ENCODE measurements around the gene APOBEC3F. TPM values are rescaled to one million over a fixed set of nuclear protein-coding genes. Genes with fewer than 3 reads are reported as not detected.
"Not testable (repeated sequence)": the region's sequence is repeated elsewhere in the genome, so short reads cannot be mapped to it uniquely, and the experiment has no call there.

Gene APOBEC3F
- 4.0 TPM for polyA plus RNA-seq (2013, experiment 1 of 2)
- 3.4 TPM for polyA plus RNA-seq (2013, experiment 2 of 2)

DNA sequence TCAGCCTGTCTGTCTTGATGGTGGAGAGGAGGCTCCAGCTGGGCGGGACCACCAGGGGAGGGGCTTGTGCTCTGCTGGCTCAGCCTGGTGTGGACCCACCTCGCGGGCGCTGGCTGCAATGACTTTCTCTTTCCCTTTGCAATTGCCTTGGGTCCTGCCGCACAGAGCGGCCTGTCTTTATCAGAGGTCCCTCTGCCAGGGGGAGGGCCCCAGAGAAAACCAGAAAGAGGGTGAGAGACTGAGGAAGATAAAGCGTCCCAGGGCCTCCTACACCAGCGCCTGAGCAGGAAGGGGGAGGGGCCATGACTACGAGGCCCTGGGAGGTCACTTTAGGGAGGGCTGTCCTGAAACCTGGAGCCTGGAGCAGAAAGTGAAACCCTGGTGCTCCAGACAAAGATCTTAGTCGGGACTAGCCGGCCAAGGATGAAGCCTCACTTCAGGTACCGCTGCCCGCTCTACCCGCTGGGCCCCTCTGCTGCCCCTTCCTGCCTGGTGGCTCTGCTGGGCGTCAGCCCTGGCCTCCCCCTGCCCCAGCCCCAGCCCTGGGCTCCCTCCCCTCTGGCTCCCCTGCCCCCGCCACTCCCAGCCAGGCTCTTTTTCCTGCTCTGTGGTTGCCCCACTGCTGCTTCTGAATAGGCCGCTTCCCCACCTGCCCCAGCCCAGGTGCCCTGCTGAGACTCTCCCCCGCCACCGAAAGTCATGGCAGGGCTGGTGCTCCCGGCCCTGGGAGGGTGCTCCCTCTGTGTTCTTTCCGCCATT lies at the start of gene APOBEC3F:
TSS of gene APOBEC3F (plus strand) at position 327 of the 759 bp plus-strand sequence. CDS start at position 424, 97 bp downstream.
- not testable (repeated sequence) for H3K36me3 ChIP-seq (ENCODE audit: control insufficient read depth, insufficient read depth, low read length); H4K8ac ChIP-seq (ENCODE audit: low read depth, low read length); H3K23ac ChIP-seq (ENCODE audit: low read length); H3K79me1 ChIP-seq (ENCODE audit: low read length); H3K27me3 ChIP-seq (ENCODE audit: insufficient read depth, low read length, poor library complexity); H3K4me1 ChIP-seq (ENCODE audit: control insufficient read depth, low read depth, low read length); H3K79me2 ChIP-seq (ENCODE audit: control insufficient read depth, insufficient read depth, low read length); H2AK5ac ChIP-seq (ENCODE audit: low read length); H4K5ac ChIP-seq (ENCODE audit: low read length)
- Histone ChIP-seq H3K4ac (ENCODE audit: low read depth, low read length) (peak within 1 kb of the TSS; percentile 97), H3K4me3 (ENCODE audit: low read length) (peak within 1 kb of the TSS; percentile 61), H3K4me2 (ENCODE audit: low read length) (peak within 1 kb of the TSS; percentile 58), H3K18ac (ENCODE audit: low read length) (peak within 1 kb of the TSS; percentile 100), H3K9ac (ENCODE audit: low read length) (peak within 1 kb of the TSS; percentile 83), H3K56ac (ENCODE audit: low read length) (peak within 1 kb of the TSS; percentile 94), H2BK5ac (ENCODE audit: low read length) (peak within 1 kb of the TSS; percentile 91), H2BK120ac (ENCODE audit: low read depth, low read length) (peak within 1 kb of the TSS; percentile 49), H3K27ac (ENCODE audit: low read depth, low read length) (peak within 1 kb of the TSS; percentile 76), H2BK15ac (replicated peaks; ENCODE audit: low read depth) (peak within 1 kb of the TSS; percentile 86)
- no CpG with 5 or more reads among the region's 21 CpGs for WGBS (ENCODE audit: extremely low coverage, insufficient coverage, low lambda C conversion rate)
- peak; percentile 92 for DNase-seq

DNA sequence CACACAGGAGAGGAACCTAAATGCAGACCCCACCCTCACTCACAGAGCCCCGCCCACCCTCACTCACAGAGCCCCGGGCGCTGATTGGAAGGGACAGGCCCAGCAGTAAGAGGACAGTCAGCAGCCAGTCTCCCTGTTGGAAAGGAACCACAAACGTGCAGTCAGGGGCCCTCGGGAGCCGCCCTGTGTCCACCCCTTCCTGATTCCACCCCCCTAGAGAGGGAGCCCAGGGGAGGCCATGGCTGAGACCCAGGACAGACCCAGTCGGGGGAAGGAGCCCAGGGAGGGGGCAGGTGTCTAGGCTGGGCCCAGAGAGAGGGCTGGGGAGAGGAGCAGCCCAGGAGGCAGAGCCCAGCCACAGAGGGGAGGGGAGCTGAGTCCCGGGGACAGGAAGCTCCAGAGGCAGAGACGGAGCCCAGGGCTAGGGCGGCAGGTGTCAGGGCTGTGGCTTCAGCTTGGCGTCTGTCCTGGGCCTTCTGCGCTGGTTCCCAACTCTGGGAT lies 47.7 kb upstream of the APOBEC3F start:
- H4K5ac ChIP-seq (ENCODE audit: low read length); H2BK5ac ChIP-seq (ENCODE audit: low read length); H3K27me3 ChIP-seq (ENCODE audit: insufficient read depth, low read length, poor library complexity); H3K79me2 ChIP-seq (ENCODE audit: control insufficient read depth, insufficient read depth, low read length); H3K79me1 ChIP-seq (ENCODE audit: low read length); H3K4me2 ChIP-seq (ENCODE audit: low read length); H3K27ac ChIP-seq (ENCODE audit: low read depth, low read length); H3K4me1 ChIP-seq (ENCODE audit: control insufficient read depth, low read depth, low read length); H3K4ac ChIP-seq (ENCODE audit: low read depth, low read length); H3K4me3 ChIP-seq (ENCODE audit: low read length); H2BK120ac ChIP-seq (ENCODE audit: low read depth, low read length); H2BK15ac ChIP-seq (replicated peaks; ENCODE audit: low read depth); H2AK5ac ChIP-seq (ENCODE audit: low read length); H3K23ac ChIP-seq (ENCODE audit: low read length); H3K9ac ChIP-seq (ENCODE audit: low read length); H3K36me3 ChIP-seq (ENCODE audit: control insufficient read depth, insufficient read depth, low read length); H3K18ac ChIP-seq (ENCODE audit: low read length); H4K8ac ChIP-seq (ENCODE audit: low read depth, low read length): not testable (repeated sequence)
- peak; percentile 74 for DNase-seq
- H3K56ac ChIP-seq (ENCODE audit: low read length) = peak overlapping the region; percentile 57
- no CpG with 5 or more reads among the region's 12 CpGs for WGBS (ENCODE audit: extremely low coverage, insufficient coverage, low lambda C conversion rate)

DNA sequence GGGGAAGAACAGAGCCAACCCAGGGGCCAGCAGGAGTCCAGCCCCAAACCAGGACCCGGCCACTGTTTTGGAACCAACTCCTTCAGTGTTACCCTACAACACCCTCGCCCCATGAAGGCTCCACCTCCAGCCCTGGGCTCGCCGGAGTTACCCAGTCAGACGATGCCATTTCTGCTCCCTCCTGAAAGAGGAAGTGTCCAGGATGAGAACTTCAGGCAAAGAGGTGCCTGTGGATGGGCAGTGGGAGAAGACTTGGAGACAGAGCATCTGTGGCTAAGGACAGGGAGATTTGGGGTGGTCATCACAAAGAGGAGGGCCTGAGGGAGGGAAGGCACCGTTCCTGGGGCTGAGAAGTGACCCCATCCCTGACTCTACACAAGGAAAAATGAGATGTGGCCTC lies 44.6 kb upstream of the APOBEC3F start:
- Histone ChIP-seq H3K4me3 (ENCODE audit: low read length) (no peak overlapping the region), H3K56ac (ENCODE audit: low read length) (no peak overlapping the region)

GRCh38 chr22:38997518-38997917 lies 43.1 kb upstream of the APOBEC3F start:
- Histone ChIP-seq H3K27ac (ENCODE audit: low read depth, low read length) (no peak overlapping the region), H3K23ac (ENCODE audit: low read length) (peak overlapping the region; percentile 66), H2AK5ac (ENCODE audit: low read length) (peak overlapping the region; percentile 74), H3K4ac (ENCODE audit: low read depth, low read length) (no peak overlapping the region), H3K56ac (ENCODE audit: low read length) (peak overlapping the region; percentile 44), H3K18ac (ENCODE audit: low read length) (no peak overlapping the region), H2BK120ac (ENCODE audit: low read depth, low read length) (no peak overlapping the region), H3K4me1 (ENCODE audit: control insufficient read depth, low read depth, low read length) (no peaks in the 10 kb centered on the region), H3K9ac (ENCODE audit: low read length) (no peak overlapping the region), H3K79me2 (ENCODE audit: control insufficient read depth, insufficient read depth, low read length) (no peaks in the 10 kb centered on the region), H3K79me1 (ENCODE audit: low read length) (no peaks in the 10 kb centered on the region), H2BK15ac (replicated peaks; ENCODE audit: low read depth) (no peak overlapping the region), H4K8ac (ENCODE audit: low read depth, low read length) (no peak overlapping the region), H2BK5ac (ENCODE audit: low read length) (peak overlapping the region; percentile 79), H3K4me3 (ENCODE audit: low read length) (no peak overlapping the region), H3K27me3 (ENCODE audit: insufficient read depth, low read length, poor library complexity) (no peaks in the 10 kb centered on the region), H3K4me2 (ENCODE audit: low read length) (no peak overlapping the region), H4K5ac (ENCODE audit: low read length) (no peak overlapping the region), H3K36me3 (ENCODE audit: control insufficient read depth, insufficient read depth, low read length) (no peaks in the 10 kb centered on the region)
- no CpG with 5 or more reads among the region's 3 CpGs for WGBS (ENCODE audit: extremely low coverage, insufficient coverage, low lambda C conversion rate)
- DNase-seq = no peak

More for the DNA sequence above, 44.6 kb upstream of the APOBEC3F start:
- H3K18ac ChIP-seq (ENCODE audit: low read length) = no peak overlapping the region
- no peak overlapping the region for H3K4ac ChIP-seq (ENCODE audit: low read depth, low read length)
- no peak overlapping the region for H3K27ac ChIP-seq (ENCODE audit: low read depth, low read length)
- no peak overlapping the region for H2BK5ac ChIP-seq (ENCODE audit: low read length)
- no peak overlapping the region for H4K8ac ChIP-seq (ENCODE audit: low read depth, low read length)
- no peak for DNase-seq
- no peaks in the 10 kb centered on the region for H3K4me1 ChIP-seq (ENCODE audit: control insufficient read depth, low read depth, low read length)
- no peak overlapping the region for H3K4me2 ChIP-seq (ENCODE audit: low read length)
- no peak overlapping the region for H2BK15ac ChIP-seq (replicated peaks; ENCODE audit: low read depth)
- H2BK120ac ChIP-seq (ENCODE audit: low read depth, low read length) = no peak overlapping the region
- no peaks in the 10 kb centered on the region for H3K36me3 ChIP-seq (ENCODE audit: control insufficient read depth, insufficient read depth, low read length)
- no peak overlapping the region for H2AK5ac ChIP-seq (ENCODE audit: low read length)
- no peaks in the 10 kb centered on the region for H3K79me1 ChIP-seq (ENCODE audit: low read length)
- H3K9ac ChIP-seq (ENCODE audit: low read length) = no peak overlapping the region
- H4K5ac ChIP-seq (ENCODE audit: low read length) = no peak overlapping the region
- H3K23ac ChIP-seq (ENCODE audit: low read length) = no peak overlapping the region
- no peaks in the 10 kb centered on the region for H3K27me3 ChIP-seq (ENCODE audit: insufficient read depth, low read length, poor library complexity)
- no peaks in the 10 kb centered on the region for H3K79me2 ChIP-seq (ENCODE audit: control insufficient read depth, insufficient read depth, low read length)
- WGBS (ENCODE audit: extremely low coverage, insufficient coverage, low lambda C conversion rate) = no CpG with 5 or more reads among the region's 6 CpGs

- Histone ChIP-seq H3K4me2 (ENCODE audit: low read length) (no peak overlapping the region), H4K8ac (ENCODE audit: low read depth, low read length) (no peak overlapping the region), H2AK5ac (ENCODE audit: low read length) (no peak overlapping the region), H4K5ac (ENCODE audit: low read length) (no peak overlapping the region), H3K79me1 (ENCODE audit: low read length) (no peaks in the 10 kb centered on the region), H3K79me2 (ENCODE audit: control insufficient read depth, insufficient read depth, low read length) (no peaks in the 10 kb centered on the region), H3K27me3 (ENCODE audit: insufficient read depth, low read length, poor library complexity) (no peaks in the 10 kb centered on the region), H3K4ac (ENCODE audit: low read depth, low read length) (peak overlapping the region; percentile 1), H3K18ac (ENCODE audit: low read length) (peak overlapping the region; percentile 19), H2BK120ac (ENCODE audit: low read depth, low read length) (no peak overlapping the region), H3K9ac (ENCODE audit: low read length) (peak overlapping the region; percentile 4), H3K27ac (ENCODE audit: low read depth, low read length) (no peak overlapping the region), H3K4me3 (ENCODE audit: low read length) (no peak overlapping the region), H2BK5ac (ENCODE audit: low read length) (peak overlapping the region; percentile 52), H3K56ac (ENCODE audit: low read length) (peak overlapping the region; percentile 43), H2BK15ac (replicated peaks; ENCODE audit: low read depth) (no peak overlapping the region), H3K23ac (ENCODE audit: low read length) (no peak overlapping the region), H3K4me1 (ENCODE audit: control insufficient read depth, low read depth, low read length) (no peaks in the 10 kb centered on the region), H3K36me3 (ENCODE audit: control insufficient read depth, insufficient read depth, low read length) (no peaks in the 10 kb centered on the region)
- no CpG with 5 or more reads among the region's 7 CpGs for WGBS (ENCODE audit: extremely low coverage, insufficient coverage, low lambda C conversion rate)
- peak; percentile 93 for DNase-seq
Observed at GRCh38 chr22:39003165-39003638, 37.5 kb upstream of the APOBEC3F start.
